HepG2 (cell line): Measurements from ENCODE around the gene FRMD8. TPM values are rescaled to one million over a fixed set of nuclear protein-coding genes. Genes with fewer than 3 reads are reported as not detected.

ENCODE experiments used
- ARHGAP35 ChIP-seq: sonication (generic); formaldehyde crosslinking; IDR thresholded peaks from 2 replicates; pipeline ENCODE4 v1.9.0; 2022; ENCODE audit warnings: mild to moderate bottlenecking, inconsistent platforms, moderate library complexity, missing genetic modification reagents, borderline replicate concordance
- ASH2L ChIP-seq: fragments of 300-600, 200-600 bp; sonication (generic); IDR thresholded peaks from 2 replicates; pipeline ENCODE4 v1.7.0; 2017; ENCODE audit warnings: low read depth, mild to moderate bottlenecking, moderate library complexity, mixed read lengths, low read length; ENCODE audit not compliant: insufficient read length
- BCL6 ChIP-seq: IDR thresholded peaks from 2 replicates; pipeline ENCODE4 v1.6.1; 2016; ENCODE audit warnings: missing genetic modification reagents, missing compliant biosample characterization
- MAFF ChIP-seq: IDR thresholded peaks from 2 replicates; pipeline ENCODE4 v1.6.1; 2011; ENCODE audit warnings: low read depth, low read length, improper control_type of control experiment
- NCOA2 ChIP-seq: sonication (generic); formaldehyde crosslinking; IDR thresholded peaks from 2 replicates; pipeline ENCODE4 v1.8.0; 2022; ENCODE audit warnings: inconsistent platforms
- NR2F6 ChIP-seq, 2 experiments: IDR thresholded peaks; 2 replicates each; pipeline ENCODE4 v1.6.1; 2016; ENCODE audit warnings: antibody characterized with exemption in 1 of 2, mild to moderate bottlenecking in 1 of 2
- RFX5 ChIP-seq: IDR thresholded peaks from 2 replicates; pipeline ENCODE4 v1.6.1; 2011; ENCODE audit warnings: low read depth, low read length, improper control_type of control experiment
- ZNF138 ChIP-seq: sonication (generic); formaldehyde crosslinking; IDR thresholded peaks from 2 replicates; pipeline ENCODE4 v1.5.0; 2020; ENCODE audit warnings: mild to moderate bottlenecking, low read depth, missing genetic modification reagents
- ZNF142 ChIP-seq: sonication (generic); formaldehyde crosslinking; IDR thresholded peaks from 2 replicates; pipeline ENCODE4 v1.4.0; 2020; ENCODE audit warnings: missing genetic modification reagents
- ZNF18 ChIP-seq: sonication (generic); formaldehyde crosslinking; IDR thresholded peaks from 2 replicates; pipeline ENCODE4 v1.8.0; 2022; ENCODE audit warnings: mild to moderate bottlenecking, missing genetic modification reagents; ENCODE audit not compliant: insufficient replicate concordance
- ZNF24 ChIP-seq: fragments of 450-650 bp; IDR thresholded peaks from 2 replicates; pipeline ENCODE4 v1.6.1; 2017; ENCODE audit warnings: antibody characterized with exemption, mild to moderate bottlenecking
- ZNF251 ChIP-seq: sonication (generic); formaldehyde crosslinking; IDR thresholded peaks from 2 replicates; pipeline ENCODE4 v1.9.0; 2021; ENCODE audit warnings: mild to moderate bottlenecking, missing genetic modification reagents
- polyA plus RNA-seq, 8 experiments: library from polyadenylated mRNA; depleted of rRNA in 3 of 8; stranded (reverse) in 7 of 8; unstranded in 1 of 8; fragments of >200 nt; fragmentation: Illumina TruSeq in 4 of 8; extraction: Trizol in 4 of 8; gene quantifications; 2 replicates each; pipeline versions ENCODE4 v1.2.1 to v1.2.3, GENCODE V29; 2011 to 2016; ENCODE audit warnings: low read depth in 4 of 8, missing spikeins in 1 of 8, mixed read lengths in 1 of 8; ENCODE audit not compliant: insufficient read depth in 1 of 8
- total RNA-seq, 5 experiments: library from RNA; depleted of rRNA; stranded (reverse); fragments of >200 nt; fragmentation: Illumina TruSeq; extraction: Trizol; gene quantifications; 2 replicates each; pipeline ENCODE4 v1.2.3, GENCODE V29; 2016; ENCODE audit warnings: low read depth in 1 of 5
- TF ChIP-seq, protein P1 (sequence below), 2 experiments: IDR thresholded peaks; 2 replicates each; pipeline ENCODE4 v1.6.1; 2011 to 2012; ENCODE audit warnings: low read length in 2 of 2, borderline replicate concordance in 1 of 2, low read depth in 1 of 2, mild to moderate bottlenecking in 1 of 2, moderate library complexity in 1 of 2
- TF ChIP-seq, protein P2 (sequence below): sonication (generic); formaldehyde crosslinking; IDR thresholded peaks from 2 replicates; pipeline ENCODE4 v1.5.0; 2020; ENCODE audit warnings: missing genetic modification reagents
- TF ChIP-seq, protein P3 (sequence below): sonication (generic); formaldehyde crosslinking; IDR thresholded peaks from 2 replicates; pipeline ENCODE4 v1.9.0; 2021; ENCODE audit warnings: missing genetic modification reagents, mild to moderate bottlenecking, borderline replicate concordance

The FRMD8 gene
- total and polyA plus RNA-seq, 2 of the 13 experiments (the other 11 are each of a cell fraction or from before 2014, with no cell fraction given), result 5.8 to 20.6 TPM

DNA sequence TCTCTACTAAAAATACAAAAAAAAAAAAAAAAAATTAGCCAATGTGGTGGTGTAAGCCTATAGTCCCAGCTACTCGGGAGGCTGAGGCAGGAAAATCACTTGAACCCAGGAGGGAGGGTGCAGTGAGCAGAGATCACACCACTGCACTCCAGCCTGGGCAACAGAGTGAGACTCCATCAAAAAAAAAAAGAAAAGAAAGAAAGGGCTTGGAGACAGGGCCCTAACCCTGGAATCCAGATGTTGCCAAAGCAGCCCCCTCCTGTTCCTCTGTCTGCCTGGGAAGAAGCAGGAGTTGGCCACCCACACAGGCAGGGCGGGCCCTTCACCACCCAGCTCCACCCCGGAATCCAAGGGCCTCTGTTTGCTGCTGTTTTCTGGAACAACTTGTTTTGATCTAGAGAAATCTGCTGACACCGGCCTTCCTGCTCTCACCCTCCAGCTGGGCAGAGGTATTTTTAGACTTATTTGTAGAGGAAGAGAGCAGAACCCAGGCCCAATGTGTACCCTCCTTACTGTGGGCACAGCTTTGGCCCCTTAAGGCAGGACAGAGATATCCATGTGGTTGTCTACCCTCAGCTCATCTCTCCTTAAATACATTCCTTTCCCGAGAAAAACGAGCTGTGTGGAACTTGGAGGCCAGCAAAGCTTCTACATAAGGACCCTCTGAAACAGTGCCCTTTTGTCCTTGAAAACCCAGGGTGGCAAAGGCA is 33.5 kb downstream of the FRMD8 start (continued):
- TF ChIP-seq, protein P1, sequence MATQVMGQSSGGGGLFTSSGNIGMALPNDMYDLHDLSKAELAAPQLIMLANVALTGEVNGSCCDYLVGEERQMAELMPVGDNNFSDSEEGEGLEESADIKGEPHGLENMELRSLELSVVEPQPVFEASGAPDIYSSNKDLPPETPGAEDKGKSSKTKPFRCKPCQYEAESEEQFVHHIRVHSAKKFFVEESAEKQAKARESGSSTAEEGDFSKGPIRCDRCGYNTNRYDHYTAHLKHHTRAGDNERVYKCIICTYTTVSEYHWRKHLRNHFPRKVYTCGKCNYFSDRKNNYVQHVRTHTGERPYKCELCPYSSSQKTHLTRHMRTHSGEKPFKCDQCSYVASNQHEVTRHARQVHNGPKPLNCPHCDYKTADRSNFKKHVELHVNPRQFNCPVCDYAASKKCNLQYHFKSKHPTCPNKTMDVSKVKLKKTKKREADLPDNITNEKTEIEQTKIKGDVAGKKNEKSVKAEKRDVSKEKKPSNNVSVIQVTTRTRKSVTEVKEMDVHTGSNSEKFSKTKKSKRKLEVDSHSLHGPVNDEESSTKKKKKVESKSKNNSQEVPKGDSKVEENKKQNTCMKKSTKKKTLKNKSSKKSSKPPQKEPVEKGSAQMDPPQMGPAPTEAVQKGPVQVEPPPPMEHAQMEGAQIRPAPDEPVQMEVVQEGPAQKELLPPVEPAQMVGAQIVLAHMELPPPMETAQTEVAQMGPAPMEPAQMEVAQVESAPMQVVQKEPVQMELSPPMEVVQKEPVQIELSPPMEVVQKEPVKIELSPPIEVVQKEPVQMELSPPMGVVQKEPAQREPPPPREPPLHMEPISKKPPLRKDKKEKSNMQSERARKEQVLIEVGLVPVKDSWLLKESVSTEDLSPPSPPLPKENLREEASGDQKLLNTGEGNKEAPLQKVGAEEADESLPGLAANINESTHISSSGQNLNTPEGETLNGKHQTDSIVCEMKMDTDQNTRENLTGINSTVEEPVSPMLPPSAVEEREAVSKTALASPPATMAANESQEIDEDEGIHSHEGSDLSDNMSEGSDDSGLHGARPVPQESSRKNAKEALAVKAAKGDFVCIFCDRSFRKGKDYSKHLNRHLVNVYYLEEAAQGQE (IDR thresholded peaks at IDR 0.05; ENCODE audit: borderline replicate concordance in 1 of 2, low read depth in 1 of 2, low read length in 2 of 2), result peak in 1 of 2 experiments; percentile 38; a peak in 1 of 4 replicates
- peak; percentile 94 for TF ChIP-seq MAFF
- TF ChIP-seq ZNF138, result no peak
- TF ChIP-seq, protein P2, sequence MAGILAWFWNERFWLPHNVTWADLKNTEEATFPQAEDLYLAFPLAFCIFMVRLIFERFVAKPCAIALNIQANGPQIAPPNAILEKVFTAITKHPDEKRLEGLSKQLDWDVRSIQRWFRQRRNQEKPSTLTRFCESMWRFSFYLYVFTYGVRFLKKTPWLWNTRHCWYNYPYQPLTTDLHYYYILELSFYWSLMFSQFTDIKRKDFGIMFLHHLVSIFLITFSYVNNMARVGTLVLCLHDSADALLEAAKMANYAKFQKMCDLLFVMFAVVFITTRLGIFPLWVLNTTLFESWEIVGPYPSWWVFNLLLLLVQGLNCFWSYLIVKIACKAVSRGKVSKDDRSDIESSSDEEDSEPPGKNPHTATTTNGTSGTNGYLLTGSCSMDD, result no peak
- peak; percentile 78 for TF ChIP-seq NCOA2 (CRISPR knock-in tag)
- no peak for TF ChIP-seq ASH2L
- TF ChIP-seq BCL6 (CRISPR knock-in tag), result peak; percentile 41; the same call in 1 of the 2 replicates
- no peak; the same call in 1 of the 2 replicates for TF ChIP-seq ZNF142 (CRISPR knock-in tag)
- TF ChIP-seq ARHGAP35 (CRISPR knock-in tag), result no peak
- TF ChIP-seq ZNF251 (CRISPR knock-in tag), result no peak
- TF ChIP-seq RFX5, result no peak
- TF ChIP-seq ZNF18, result peak; percentile 81
- TF ChIP-seq, protein P3, sequence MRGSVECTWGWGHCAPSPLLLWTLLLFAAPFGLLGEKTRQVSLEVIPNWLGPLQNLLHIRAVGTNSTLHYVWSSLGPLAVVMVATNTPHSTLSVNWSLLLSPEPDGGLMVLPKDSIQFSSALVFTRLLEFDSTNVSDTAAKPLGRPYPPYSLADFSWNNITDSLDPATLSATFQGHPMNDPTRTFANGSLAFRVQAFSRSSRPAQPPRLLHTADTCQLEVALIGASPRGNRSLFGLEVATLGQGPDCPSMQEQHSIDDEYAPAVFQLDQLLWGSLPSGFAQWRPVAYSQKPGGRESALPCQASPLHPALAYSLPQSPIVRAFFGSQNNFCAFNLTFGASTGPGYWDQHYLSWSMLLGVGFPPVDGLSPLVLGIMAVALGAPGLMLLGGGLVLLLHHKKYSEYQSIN (CRISPR knock-in tag), result no peak
- no peak for TF ChIP-seq ZNF24
- TF ChIP-seq NR2F6 (IDR thresholded peaks at IDR 0.05), result no peak; the same call in 1 of the 2 replicates
- peak; percentile 67 for TF ChIP-seq NR2F6 (CRISPR knock-in tag; IDR thresholded peaks at IDR 0.05)
